ENCODE data around the gene INPP4B.

Gene INPP4B

DNA sequence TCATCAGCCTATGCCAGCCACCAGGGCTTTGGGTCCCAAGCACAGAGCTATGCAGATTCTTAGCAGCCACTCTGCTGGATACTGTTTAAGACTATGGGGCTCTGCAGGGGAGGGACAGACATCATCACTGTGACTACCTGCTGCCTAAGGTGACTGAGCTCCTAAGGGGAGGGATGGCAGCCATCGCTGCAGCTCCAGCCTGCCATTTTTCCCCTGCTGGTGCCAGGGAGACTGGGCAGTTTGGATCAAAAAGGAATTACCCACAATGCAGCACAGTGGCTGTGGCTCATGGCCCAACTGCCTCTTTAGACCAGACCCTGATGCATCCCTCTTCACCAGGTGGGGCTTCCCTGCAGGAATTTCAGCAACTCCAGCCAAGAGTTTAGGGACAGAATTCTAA lies 28.6 kb upstream of the INPP4B start:
- H3K4me3 ChIP-seq (ENCODE audit: low read depth, low read length), result no peak overlapping the region
- TF ChIP-seq, protein P1, sequence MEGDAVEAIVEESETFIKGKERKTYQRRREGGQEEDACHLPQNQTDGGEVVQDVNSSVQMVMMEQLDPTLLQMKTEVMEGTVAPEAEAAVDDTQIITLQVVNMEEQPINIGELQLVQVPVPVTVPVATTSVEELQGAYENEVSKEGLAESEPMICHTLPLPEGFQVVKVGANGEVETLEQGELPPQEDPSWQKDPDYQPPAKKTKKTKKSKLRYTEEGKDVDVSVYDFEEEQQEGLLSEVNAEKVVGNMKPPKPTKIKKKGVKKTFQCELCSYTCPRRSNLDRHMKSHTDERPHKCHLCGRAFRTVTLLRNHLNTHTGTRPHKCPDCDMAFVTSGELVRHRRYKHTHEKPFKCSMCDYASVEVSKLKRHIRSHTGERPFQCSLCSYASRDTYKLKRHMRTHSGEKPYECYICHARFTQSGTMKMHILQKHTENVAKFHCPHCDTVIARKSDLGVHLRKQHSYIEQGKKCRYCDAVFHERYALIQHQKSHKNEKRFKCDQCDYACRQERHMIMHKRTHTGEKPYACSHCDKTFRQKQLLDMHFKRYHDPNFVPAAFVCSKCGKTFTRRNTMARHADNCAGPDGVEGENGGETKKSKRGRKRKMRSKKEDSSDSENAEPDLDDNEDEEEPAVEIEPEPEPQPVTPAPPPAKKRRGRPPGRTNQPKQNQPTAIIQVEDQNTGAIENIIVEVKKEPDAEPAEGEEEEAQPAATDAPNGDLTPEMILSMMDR (IDR thresholded peaks at IDR 0.05; ENCODE audit: borderline replicate concordance, insufficient read depth, low read depth, low read length), result 0 out of 2 replicates have a peak, but pooled peaks have one; percentile 2

DNA sequence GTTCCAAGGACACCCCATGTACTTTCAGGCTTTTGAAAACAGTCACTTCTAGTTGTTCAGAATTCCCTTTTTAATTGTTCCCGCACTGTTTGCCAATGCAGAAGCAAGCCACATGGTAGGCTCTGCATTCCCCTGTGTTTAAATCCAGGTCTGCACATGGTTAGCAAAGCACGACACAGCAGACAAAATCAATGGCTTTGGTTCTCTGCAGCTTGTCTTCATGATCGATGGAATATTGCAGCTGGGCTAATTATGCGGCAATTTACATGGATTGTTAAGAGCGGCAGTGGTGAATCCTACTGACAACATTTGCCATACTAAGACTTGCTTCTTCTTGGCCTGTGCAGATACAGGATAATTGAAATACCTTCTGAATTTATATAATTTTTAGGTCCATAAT lies 20.6 kb upstream of the INPP4B start:
- H3K4me3 ChIP-seq (ENCODE audit: low read depth, low read length), result no peak overlapping the region
- TF ChIP-seq, protein P1 (IDR thresholded peaks at IDR 0.05; ENCODE audit: borderline replicate concordance, insufficient read depth, low read depth, low read length), result no peak

DNA sequence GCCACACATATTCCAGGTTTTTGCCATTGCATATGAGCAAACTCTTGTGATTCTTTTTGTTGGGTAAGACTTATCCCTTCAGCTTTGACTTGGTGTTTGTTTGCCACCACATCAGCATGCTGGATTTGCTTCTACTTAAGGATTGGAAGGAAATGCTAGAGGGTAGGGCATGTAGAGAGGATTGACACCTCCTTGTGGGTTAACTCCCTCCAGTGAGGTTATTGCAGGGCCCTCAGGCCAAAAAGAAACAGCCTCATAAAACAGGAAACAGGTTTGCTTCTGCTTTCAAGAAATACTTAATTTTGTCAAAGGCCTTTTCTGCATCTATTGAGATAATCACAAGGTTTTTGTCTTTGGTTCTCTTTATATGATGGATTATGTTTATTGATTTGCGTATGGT lies 15.2 kb upstream of the INPP4B start:
- H3K4me3 ChIP-seq (ENCODE audit: low read depth, low read length), result no peak overlapping the region
- TF ChIP-seq, protein P1 (IDR thresholded peaks at IDR 0.05; ENCODE audit: borderline replicate concordance, insufficient read depth, low read depth, low read length), result no peak

DNA sequence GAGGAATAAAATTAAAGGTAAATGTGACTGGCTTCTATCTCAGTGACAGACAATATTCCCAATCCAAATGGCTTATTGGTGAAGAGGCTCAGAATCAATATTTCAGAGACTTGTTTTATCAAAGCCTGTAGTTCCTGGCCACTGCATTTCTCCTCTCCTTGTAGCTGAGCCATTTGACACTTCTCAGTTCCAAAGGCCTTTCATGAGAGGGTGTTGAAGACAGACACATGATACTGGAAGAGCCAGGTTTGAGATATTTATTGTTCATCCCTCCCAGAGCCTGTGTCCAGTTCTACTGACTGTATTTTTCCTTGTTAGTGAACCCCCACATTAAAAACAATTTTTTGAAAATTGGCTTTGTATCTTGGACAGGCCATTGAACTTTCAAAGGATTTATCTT lies 12.9 kb upstream of the INPP4B start:
- H3K4me3 ChIP-seq (ENCODE audit: low read depth, low read length), result no peak overlapping the region
- TF ChIP-seq, protein P1 (IDR thresholded peaks at IDR 0.05; ENCODE audit: borderline replicate concordance, insufficient read depth, low read depth, low read length), result no peak

DNA sequence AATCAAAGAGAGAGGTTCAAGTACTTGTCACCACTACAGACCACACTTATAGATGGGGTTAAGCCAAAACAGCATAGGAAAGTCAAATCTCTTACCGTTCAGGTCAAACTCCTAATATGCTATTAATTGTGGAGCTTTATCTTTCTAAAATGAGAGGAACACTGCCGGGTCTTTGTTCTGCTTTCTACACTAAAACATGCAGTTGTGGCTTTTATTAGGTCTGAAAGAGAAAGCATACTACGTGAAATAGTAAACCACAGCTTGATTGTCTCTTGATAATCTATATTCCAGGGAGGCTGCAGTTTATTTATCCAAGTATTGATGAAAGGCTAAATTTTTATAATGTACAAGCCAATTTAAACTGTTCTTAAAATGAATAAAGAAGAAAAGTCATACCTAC lies 12.3 kb upstream of the INPP4B start:
- H3K4me3 ChIP-seq (ENCODE audit: low read depth, low read length), result no peak overlapping the region
- TF ChIP-seq, protein P1 (IDR thresholded peaks at IDR 0.05; ENCODE audit: borderline replicate concordance, insufficient read depth, low read depth, low read length), result no peak

DNA sequence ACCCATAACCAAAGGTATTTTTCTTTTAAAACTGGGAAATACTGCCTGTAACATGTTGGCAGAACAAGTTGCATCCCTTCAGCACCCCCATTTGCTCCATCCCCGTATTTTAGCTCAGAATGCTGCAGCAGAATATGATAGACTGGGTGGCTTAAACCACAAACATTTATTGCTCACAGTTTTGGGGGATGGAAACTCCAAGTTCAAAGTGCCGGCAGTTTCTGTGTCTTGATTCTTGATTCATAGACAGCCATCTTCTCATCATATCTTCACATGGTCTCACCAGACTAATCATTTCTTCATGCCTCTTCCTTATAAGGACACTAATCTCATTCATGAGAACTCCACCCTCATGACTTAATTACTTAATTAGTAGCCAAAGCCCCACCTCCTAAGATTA lies 10.5 kb upstream of the INPP4B start:
- no peak overlapping the region for H3K4me3 ChIP-seq (ENCODE audit: low read depth, low read length)
- TF ChIP-seq, protein P1 (IDR thresholded peaks at IDR 0.05; ENCODE audit: borderline replicate concordance, insufficient read depth, low read depth, low read length), result no peak

DNA sequence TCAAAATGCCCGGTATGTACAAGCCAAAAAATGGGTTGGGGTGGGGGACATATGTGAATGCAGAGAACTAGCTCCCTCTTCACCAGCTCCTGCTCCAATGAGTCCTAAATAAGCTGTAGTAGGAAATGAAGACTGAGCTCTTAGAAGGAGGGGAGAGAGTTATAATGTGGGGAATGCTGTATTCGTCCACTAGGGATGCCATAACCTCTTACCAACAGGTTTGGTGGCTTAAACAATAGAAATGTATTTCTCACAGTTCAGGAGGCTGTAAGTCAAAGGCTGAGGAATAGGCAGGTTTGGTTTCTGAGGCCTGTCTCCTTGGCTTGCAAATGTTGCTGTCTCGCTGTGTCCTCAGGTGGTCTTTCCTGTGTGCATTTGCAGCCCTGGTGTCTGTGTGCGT lies 4.4 kb upstream of the INPP4B start:
- H3K4me3 ChIP-seq (ENCODE audit: low read depth, low read length), result no peak overlapping the region

More for the DNA sequence above, 4.4 kb upstream of the INPP4B start:
- TF ChIP-seq, protein P1 (IDR thresholded peaks at IDR 0.05; ENCODE audit: borderline replicate concordance, insufficient read depth, low read depth, low read length), result no peak

Measured in GM12875 (cell line).